Measurements from ENCODE around the gene ELP2.
A peak's percentile ranks its signal among the peaks of the same experiment; 100 is the strongest.

Gene ELP2

DNA sequence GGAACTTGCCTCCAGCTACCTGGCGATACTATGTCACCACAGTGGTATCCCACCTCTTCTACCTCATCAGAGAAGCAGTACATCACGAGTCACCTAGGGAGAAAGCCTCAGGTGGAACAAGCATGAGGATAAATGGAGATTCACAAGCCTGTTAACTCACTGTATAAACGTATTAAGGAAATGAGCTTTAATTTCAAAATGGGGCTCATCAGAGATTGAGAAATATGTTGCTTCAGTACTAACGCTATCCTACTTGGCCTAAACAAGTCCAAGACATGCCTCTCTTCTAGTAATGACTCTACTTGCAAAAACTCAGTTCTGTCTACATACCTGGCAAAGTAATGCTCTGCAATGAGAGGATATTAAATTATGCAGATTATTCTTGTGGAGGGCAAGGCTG lies 4.9 kb upstream of the ELP2 start:
- H3K27me3 ChIP-seq (ENCODE audit: control insufficient read depth in 3 of 3, insufficient read depth in 3 of 3, low read depth in 1 of 3, low read length in 3 of 3) = no peaks in the 10 kb centered on the region
- peaks cover 0 to 3% of the 10 kb centered on the region in 2 donors for H3K4me1 ChIP-seq (ENCODE audit: control insufficient read depth in 2 of 2, insufficient read depth in 1 of 2, low read depth in 1 of 2, low read length in 2 of 2)
- H2BK120ac ChIP-seq (ENCODE audit: low read depth, low read length) = no peak overlapping the region
- H2BK15ac ChIP-seq (ENCODE audit: low read length) = no peak overlapping the region
- no peak overlapping the region for H3K14ac ChIP-seq (ENCODE audit: low read length)
- H2AFZ ChIP-seq (ENCODE audit: low read length) = no peak overlapping the region
- no peak overlapping the region for H3K4me3 ChIP-seq (ENCODE audit: low read length in 2 of 2)
- H2BK12ac ChIP-seq (ENCODE audit: low read length) = no peak overlapping the region
- no peak for DNase-seq (ENCODE audit: low spot score)
- H3K23ac ChIP-seq (ENCODE audit: low read depth, low read length, poor library complexity) = no peak overlapping the region
- H3K9ac ChIP-seq (ENCODE audit: low read depth, low read length, poor library complexity) = no peak overlapping the region
- H4K8ac ChIP-seq (ENCODE audit: low read depth, low read length) = no peak overlapping the region
- H2BK5ac ChIP-seq (ENCODE audit: low read length) = no peak overlapping the region
- H4K91ac ChIP-seq (ENCODE audit: low read depth, low read length, poor library complexity) = no peak overlapping the region
- H3K9me3 ChIP-seq (replicated peaks in 1 of 2; ENCODE audit: control insufficient read depth in 2 of 2, insufficient read depth in 1 of 2, low read depth in 1 of 2, low read length in 2 of 2) = no peaks in the 10 kb centered on the region
- H3K4ac ChIP-seq (ENCODE audit: low read length) = no peak overlapping the region
- peaks cover 20 to 75% of the 10 kb centered on the region in 2 donors for H3K36me3 ChIP-seq (replicated peaks in 1 of 2; ENCODE audit: control insufficient read depth in 2 of 2, insufficient read depth in 2 of 2, low read length in 2 of 2)
- no peak overlapping the region for H3K27ac ChIP-seq (replicated peaks; ENCODE audit: low read length)
- H3K4me2 ChIP-seq (ENCODE audit: insufficient read depth, low read length, poor library complexity, severe bottlenecking) = no peak overlapping the region
- WGBS, 2 donors (ENCODE audit: extremely low coverage in 2 of 2, insufficient read length in 2 of 2, insufficient replicate concordance in 1 of 2) = no CpG with 5 or more reads among the region's 4 CpGs
- H3K18ac ChIP-seq (ENCODE audit: low read length) = no peak overlapping the region
- H2AK5ac ChIP-seq (ENCODE audit: low read depth, low read length) = no peak overlapping the region
- peaks cover under 1% of the 10 kb centered on the region for H3K79me1 ChIP-seq (ENCODE audit: low read depth, low read length)

DNA sequence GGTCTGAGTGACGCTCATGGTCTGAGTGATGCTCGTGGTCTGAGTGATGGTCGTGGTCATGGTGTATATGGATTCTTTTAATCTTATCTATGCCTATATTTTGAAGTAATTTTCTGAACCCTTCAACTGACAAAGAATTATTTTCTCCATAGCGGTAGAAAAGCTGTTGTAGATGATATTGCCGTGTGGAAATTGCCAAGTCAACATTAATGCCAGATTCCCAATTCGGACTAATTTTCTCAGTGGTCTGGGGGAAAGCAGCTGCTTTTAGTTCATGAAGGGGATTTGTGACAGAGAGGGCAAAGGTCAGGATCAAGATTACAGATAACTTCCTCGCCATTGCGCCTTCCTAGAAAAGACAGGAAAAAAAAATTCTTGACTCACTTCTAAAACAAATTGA lies 3.0 kb upstream of the ELP2 start:
- Histone ChIP-seq H3K9ac (ENCODE audit: low read depth, low read length, poor library complexity) (no peak overlapping the region), H3K27me3 (ENCODE audit: control insufficient read depth in 3 of 3, insufficient read depth in 3 of 3, low read depth in 1 of 3, low read length in 3 of 3) (no peaks in the 10 kb centered on the region), H3K79me1 (ENCODE audit: low read depth, low read length) (peaks cover 5% of the 10 kb centered on the region), H3K27ac (replicated peaks; ENCODE audit: low read length) (no peak overlapping the region), H4K91ac (ENCODE audit: low read depth, low read length, poor library complexity) (no peak overlapping the region), H3K18ac (ENCODE audit: low read length) (no peak overlapping the region), H2BK120ac (ENCODE audit: low read depth, low read length) (no peak overlapping the region), H3K36me3 (replicated peaks in 1 of 2; ENCODE audit: control insufficient read depth in 2 of 2, insufficient read depth in 2 of 2, low read length in 2 of 2) (peaks cover 17 to 62% of the 10 kb centered on the region in 2 donors), H3K4me2 (ENCODE audit: insufficient read depth, low read length, poor library complexity, severe bottlenecking) (no peak overlapping the region), H2BK5ac (ENCODE audit: low read length) (no peak overlapping the region), H3K4me3 (ENCODE audit: low read length in 2 of 2) (no peak overlapping the region), H2BK15ac (ENCODE audit: low read length) (no peak overlapping the region), H3K14ac (ENCODE audit: low read length) (no peak overlapping the region), H2AK5ac (ENCODE audit: low read depth, low read length) (no peak overlapping the region), H3K4me1 (ENCODE audit: control insufficient read depth in 2 of 2, insufficient read depth in 1 of 2, low read depth in 1 of 2, low read length in 2 of 2) (peaks cover 0 to 3% of the 10 kb centered on the region in 2 donors), H2AFZ (ENCODE audit: low read length) (no peak overlapping the region), H2BK12ac (ENCODE audit: low read length) (no peak overlapping the region), H3K23ac (ENCODE audit: low read depth, low read length, poor library complexity) (no peak overlapping the region), H3K4ac (ENCODE audit: low read length) (no peak overlapping the region), H3K9me3 (replicated peaks in 1 of 2; ENCODE audit: control insufficient read depth in 2 of 2, insufficient read depth in 1 of 2, low read depth in 1 of 2, low read length in 2 of 2) (no peaks in the 10 kb centered on the region), H4K8ac (ENCODE audit: low read depth, low read length) (no peak overlapping the region)
- WGBS, 2 donors (ENCODE audit: extremely low coverage in 2 of 2, insufficient read length in 2 of 2, insufficient replicate concordance in 1 of 2) = no CpG with 5 or more reads among the region's 8 CpGs
- no peak for DNase-seq (ENCODE audit: low spot score)

DNA sequence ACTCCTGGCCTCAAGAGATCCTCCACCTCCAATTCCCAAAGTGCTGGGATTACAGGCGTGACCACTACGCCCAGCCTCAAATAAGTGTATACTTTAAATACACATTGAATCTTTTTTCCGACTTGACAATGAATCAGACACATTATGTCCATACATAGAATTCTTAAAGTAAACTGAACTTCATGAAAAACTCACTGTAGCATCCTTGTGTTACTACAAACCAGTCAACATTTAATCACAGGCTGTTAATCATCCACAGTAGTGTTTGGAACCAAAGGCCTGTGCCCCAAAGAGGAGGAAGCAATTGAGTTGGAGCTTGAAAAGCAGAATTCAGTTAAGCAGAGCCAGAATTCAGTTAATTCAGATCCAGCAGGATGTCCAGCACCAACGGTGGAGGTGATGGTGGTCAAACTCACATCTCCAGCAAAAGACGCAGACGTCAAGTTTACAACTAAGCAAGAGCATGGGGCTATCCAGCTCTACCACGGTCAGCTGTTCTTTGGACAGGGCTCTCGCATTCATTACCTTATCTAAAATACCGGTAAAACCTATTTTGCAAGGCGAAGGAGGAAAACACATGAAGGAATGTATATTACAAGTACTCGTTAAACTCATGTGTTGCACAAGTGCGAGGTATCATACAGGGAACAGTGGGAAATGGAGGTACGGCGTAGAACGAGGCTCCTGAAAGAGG lies 1.7 kb upstream of the ELP2 start:
- Histone ChIP-seq H3K4me1 (ENCODE audit: control insufficient read depth in 2 of 2, insufficient read depth in 1 of 2, low read depth in 1 of 2, low read length in 2 of 2) (peaks cover 0 to 8% of the 10 kb centered on the region in 2 donors), H3K36me3 (replicated peaks in 1 of 2; ENCODE audit: control insufficient read depth in 2 of 2, insufficient read depth in 2 of 2, low read length in 2 of 2) (peaks cover 16 to 59% of the 10 kb centered on the region in 2 donors), H3K79me1 (ENCODE audit: low read depth, low read length) (peaks cover 5% of the 10 kb centered on the region), H2BK15ac (ENCODE audit: low read length) (no peak overlapping the region), H3K9ac (ENCODE audit: low read depth, low read length, poor library complexity) (no peak overlapping the region), H3K14ac (ENCODE audit: low read length) (no peak overlapping the region), H2BK12ac (ENCODE audit: low read length) (no peak overlapping the region), H2BK120ac (ENCODE audit: low read depth, low read length) (no peak overlapping the region), H3K18ac (ENCODE audit: low read length) (no peak overlapping the region), H3K4me2 (ENCODE audit: insufficient read depth, low read length, poor library complexity, severe bottlenecking) (peak overlapping the region; percentile 80), H3K4me3 (ENCODE audit: low read length in 2 of 2) (peak overlapping the region; percentile 93 to 97), H3K9me3 (replicated peaks in 1 of 2; ENCODE audit: control insufficient read depth in 2 of 2, insufficient read depth in 1 of 2, low read depth in 1 of 2, low read length in 2 of 2) (no peaks in the 10 kb centered on the region), H3K27ac (replicated peaks; ENCODE audit: low read length) (no peak overlapping the region), H4K8ac (ENCODE audit: low read depth, low read length) (no peak overlapping the region), H2AFZ (ENCODE audit: low read length) (peak overlapping the region; percentile 100), H3K4ac (ENCODE audit: low read length) (no peak overlapping the region), H2BK5ac (ENCODE audit: low read length) (no peak overlapping the region), H4K91ac (ENCODE audit: low read depth, low read length, poor library complexity) (no peak overlapping the region), H2AK5ac (ENCODE audit: low read depth, low read length) (no peak overlapping the region), H3K23ac (ENCODE audit: low read depth, low read length, poor library complexity) (no peak overlapping the region), H3K27me3 (ENCODE audit: control insufficient read depth in 3 of 3, insufficient read depth in 3 of 3, low read depth in 1 of 3, low read length in 3 of 3) (no peaks in the 10 kb centered on the region)
- WGBS, 2 donors (ENCODE audit: extremely low coverage in 2 of 2, insufficient read length in 2 of 2, insufficient replicate concordance in 1 of 2) = no CpG with 5 or more reads among the region's 15 CpGs
- DNase-seq (ENCODE audit: low spot score) = peak; percentile 1

DNA sequence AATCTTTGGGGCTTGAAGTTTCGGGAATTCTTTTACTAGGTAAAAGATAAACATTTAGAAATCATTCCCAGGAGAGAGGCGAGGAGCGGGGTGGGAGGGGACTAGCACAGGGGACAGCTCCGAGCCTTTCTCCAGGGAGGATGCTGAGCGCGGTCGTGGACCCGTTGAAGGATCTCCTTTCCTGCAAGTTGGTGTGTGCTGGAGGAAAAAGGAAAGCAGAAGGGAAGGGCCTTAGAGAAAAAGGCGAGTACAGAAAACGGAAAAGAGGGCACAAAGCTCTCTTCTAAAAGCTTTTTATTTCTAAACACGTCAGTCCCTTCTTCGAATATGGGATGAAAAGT lies 1.2 kb upstream of the ELP2 start:
- no peak overlapping the region for H2BK5ac ChIP-seq (ENCODE audit: low read length)
- H2BK15ac ChIP-seq (ENCODE audit: low read length) = no peak overlapping the region
- no peak overlapping the region for H3K23ac ChIP-seq (ENCODE audit: low read depth, low read length, poor library complexity)
- H3K36me3 ChIP-seq (replicated peaks in 1 of 2; ENCODE audit: control insufficient read depth in 2 of 2, insufficient read depth in 2 of 2, low read length in 2 of 2) = peaks cover 14 to 58% of the 10 kb centered on the region in 2 donors
- peak overlapping the region; percentile 93 to 97 for H3K4me3 ChIP-seq (ENCODE audit: low read length in 2 of 2)
- H3K27ac ChIP-seq (replicated peaks; ENCODE audit: low read length) = no peak overlapping the region
- no peak overlapping the region for H4K91ac ChIP-seq (ENCODE audit: low read depth, low read length, poor library complexity)
- H4K8ac ChIP-seq (ENCODE audit: low read depth, low read length) = no peak overlapping the region
- H2AK5ac ChIP-seq (ENCODE audit: low read depth, low read length) = no peak overlapping the region
- no peak overlapping the region for H3K9ac ChIP-seq (ENCODE audit: low read depth, low read length, poor library complexity)
- no peak overlapping the region for H3K14ac ChIP-seq (ENCODE audit: low read length)
- H2BK120ac ChIP-seq (ENCODE audit: low read depth, low read length) = no peak overlapping the region
- H3K9me3 ChIP-seq (replicated peaks in 1 of 2; ENCODE audit: control insufficient read depth in 2 of 2, insufficient read depth in 1 of 2, low read depth in 1 of 2, low read length in 2 of 2) = no peaks in the 10 kb centered on the region
- H3K18ac ChIP-seq (ENCODE audit: low read length) = no peak overlapping the region
- WGBS, 2 donors (ENCODE audit: extremely low coverage in 2 of 2, insufficient read length in 2 of 2, insufficient replicate concordance in 1 of 2) = no CpG with 5 or more reads among the region's 12 CpGs
- DNase-seq (ENCODE audit: low spot score) = no peak
- H3K4ac ChIP-seq (ENCODE audit: low read length) = no peak overlapping the region
- no peaks in the 10 kb centered on the region for H3K27me3 ChIP-seq (ENCODE audit: control insufficient read depth in 3 of 3, insufficient read depth in 3 of 3, low read depth in 1 of 3, low read length in 3 of 3)
- H2AFZ ChIP-seq (ENCODE audit: low read length) = peak overlapping the region; percentile 100
- H3K79me1 ChIP-seq (ENCODE audit: low read depth, low read length) = peaks cover 5% of the 10 kb centered on the region
- H2BK12ac ChIP-seq (ENCODE audit: low read length) = no peak overlapping the region
- peak overlapping the region; percentile 80 for H3K4me2 ChIP-seq (ENCODE audit: insufficient read depth, low read length, poor library complexity, severe bottlenecking)
- peaks cover 0 to 8% of the 10 kb centered on the region in 2 donors for H3K4me1 ChIP-seq (ENCODE audit: control insufficient read depth in 2 of 2, insufficient read depth in 1 of 2, low read depth in 1 of 2, low read length in 2 of 2)
